Astrocyte (in vitro differentiated cells and primary cell): Measurements from ENCODE around the gene HIBADH. TPM values are rescaled to one million over a fixed set of nuclear protein-coding genes. Genes with fewer than 3 reads are reported as not detected.

Experiments used
- DNase-seq: peaks from one replicate; pipeline ENCODE4 v3.0.0-alpha.2; 2010; ENCODE audit warnings: low read depth
- FAIRE-seq: peaks from 2 replicates; lab custom pipeline; 2011; peaks lifted over from hg19 to GRCh38; lab: Jason Lieb, UNC
- H2AFZ ChIP-seq: 2 replicates; pipeline ENCODE4 v1.6.0; 2012; ENCODE audit warnings: low read depth, low read length, inconsistent platforms
- H3K27ac ChIP-seq: 2 replicates; pipeline ENCODE4 v1.5.1; 2011; ENCODE audit warnings: low read depth, low read length, inconsistent platforms
- H3K27me3 ChIP-seq: 2 replicates; pipeline ENCODE4 v1.6.0; 2011; ENCODE audit warnings: low read length, inconsistent platforms; ENCODE audit not compliant: insufficient read depth
- H3K36me3 ChIP-seq: 2 replicates; pipeline ENCODE4 v1.5.1; 2011; ENCODE audit warnings: low read length, inconsistent platforms; ENCODE audit not compliant: insufficient read depth
- H3K4me1 ChIP-seq: 2 replicates; pipeline ENCODE4 v1.5.1; 2011; ENCODE audit warnings: low read length, inconsistent platforms; ENCODE audit not compliant: insufficient read depth
- H3K4me2 ChIP-seq: 2 replicates; pipeline ENCODE4 v1.6.0; 2012; ENCODE audit warnings: low read length, inconsistent platforms
- H3K4me3 ChIP-seq: 2 replicates; pipeline ENCODE4 v1.5.1; 2011; ENCODE audit warnings: low read depth, mild to moderate bottlenecking, low read length, inconsistent platforms; ENCODE audit not compliant: insufficient read depth
- H3K79me2 ChIP-seq: 2 replicates; pipeline ENCODE4 v1.6.0; 2012; ENCODE audit warnings: mild to moderate bottlenecking, low read length, inconsistent platforms; ENCODE audit not compliant: insufficient read depth
- H3K9ac ChIP-seq: 2 replicates; pipeline ENCODE4 v1.6.0; 2012; ENCODE audit warnings: mild to moderate bottlenecking, low read length, inconsistent platforms
- H3K9me3 ChIP-seq: 2 replicates; pipeline ENCODE4 v1.5.1; 2012; ENCODE audit warnings: low read depth, mild to moderate bottlenecking, low read length, inconsistent platforms; ENCODE audit not compliant: insufficient read depth
- H4K20me1 ChIP-seq: 2 replicates; pipeline ENCODE4 v1.6.0; 2012; ENCODE audit warnings: low read length, inconsistent platforms; ENCODE audit not compliant: insufficient read depth
- H3K27ac Mint-ChIP-seq: one replicate; pipeline ENCODE4 v1.8.0; 2021; ENCODE audit warnings: mild to moderate bottlenecking, mixed read lengths; ENCODE audit not compliant: unreplicated experiment
- H3K27me3 Mint-ChIP-seq: one replicate; pipeline ENCODE4 v1.8.0; 2021; ENCODE audit warnings: low read depth, mixed read lengths; ENCODE audit not compliant: unreplicated experiment
- H3K36me3 Mint-ChIP-seq: one replicate; pipeline ENCODE4 v1.8.0; 2021; ENCODE audit warnings: low read depth, mixed read lengths; ENCODE audit not compliant: unreplicated experiment
- H3K4me1 Mint-ChIP-seq: one replicate; pipeline ENCODE4 v1.8.0; 2021; ENCODE audit warnings: low read depth, mixed read lengths; ENCODE audit not compliant: unreplicated experiment
- H3K4me3 Mint-ChIP-seq: one replicate; pipeline ENCODE4 v1.8.0; 2021; ENCODE audit warnings: mild to moderate bottlenecking, moderate library complexity, mixed read lengths; ENCODE audit not compliant: unreplicated experiment
- H3K9me3 Mint-ChIP-seq: one replicate; pipeline ENCODE4 v1.8.0; 2021; ENCODE audit warnings: mild to moderate bottlenecking, mixed read lengths; ENCODE audit not compliant: unreplicated experiment
- CTCF ChIP-seq: IDR thresholded peaks from 2 replicates; pipeline ENCODE4 v1.5.1; 2011; ENCODE audit warnings: low read depth, mild to moderate bottlenecking, inconsistent platforms, low read length, moderate library complexity; ENCODE audit not compliant: insufficient read depth
- EZH2 ChIP-seq: IDR thresholded peaks from 2 replicates; pipeline ENCODE4 v1.6.1; 2012; ENCODE audit warnings: mild to moderate bottlenecking, low read length, inconsistent platforms; ENCODE audit not compliant: insufficient read depth
- total RNA-seq: library from RNA; stranded (reverse); gene quantifications from 2 replicates; pipeline ENCODE4 v1.2.1, GENCODE V29; 2021

Gene HIBADH
- total RNA-seq, 1 donor from 2014 or later: 21.9 TPM

GRCh38 chr7:27526611-27527347, 135.9 kb downstream of the HIBADH start:
- no peak for TF ChIP-seq CTCF
- TF ChIP-seq EZH2: no peak
- no peaks in the 10 kb centered on the region for H3K79me2 ChIP-seq
- no peaks in the 10 kb centered on the region for H3K27me3 ChIP-seq
- no peaks in the 10 kb centered on the region for H3K27me3 Mint-ChIP-seq
- no peaks in the 10 kb centered on the region for H3K4me1 ChIP-seq
- H3K27ac ChIP-seq: no peak overlapping the region
- H3K9me3 Mint-ChIP-seq: peaks cover 2% of the 10 kb centered on the region
- H3K4me2 ChIP-seq: no peak overlapping the region
- no peaks in the 10 kb centered on the region for H3K4me1 Mint-ChIP-seq
- no peak overlapping the region for H2AFZ ChIP-seq
- no peak overlapping the region for H3K4me3 Mint-ChIP-seq
- H3K9me3 ChIP-seq: no peaks in the 10 kb centered on the region
- no peaks in the 10 kb centered on the region for H4K20me1 ChIP-seq
- FAIRE-seq: no peak
- no peak overlapping the region for H3K9ac ChIP-seq
- H3K36me3 ChIP-seq: peaks cover 6% of the 10 kb centered on the region
- no peak overlapping the region for H3K27ac Mint-ChIP-seq
- no peak overlapping the region for H3K4me3 ChIP-seq
- DNase-seq: no peak
- H3K36me3 Mint-ChIP-seq: peaks cover 29% of the 10 kb centered on the region

- H3K27me3 ChIP-seq: no peaks in the 10 kb centered on the region
- Mint-ChIP-seq H3K27ac (no peak overlapping the region), H3K9me3 (peaks cover 2% of the 10 kb centered on the region), H3K4me3 (no peak overlapping the region), H3K36me3 (peaks cover 30% of the 10 kb centered on the region), H3K4me1 (no peaks in the 10 kb centered on the region), H3K27me3 (no peaks in the 10 kb centered on the region)
- DNase-seq (no peak), FAIRE-seq (peak; percentile 47)
- H3K4me1 ChIP-seq: no peaks in the 10 kb centered on the region
- no peak overlapping the region for H3K4me3 ChIP-seq
- no peak overlapping the region for H3K27ac ChIP-seq
- no peak for TF ChIP-seq CTCF
- no peak for TF ChIP-seq EZH2
- no peak overlapping the region for H2AFZ ChIP-seq
- H3K4me2 ChIP-seq: no peak overlapping the region
- no peaks in the 10 kb centered on the region for H3K79me2 ChIP-seq
- no peaks in the 10 kb centered on the region for H4K20me1 ChIP-seq
- H3K9ac ChIP-seq: no peak overlapping the region
- H3K9me3 ChIP-seq: no peaks in the 10 kb centered on the region
- peaks cover 6% of the 10 kb centered on the region for H3K36me3 ChIP-seq
These were observed 136.6 kb downstream of the HIBADH start for GRCh38 chr7:27526131-27526530.

GRCh38 chr7:27523321-27523720, 139.4 kb downstream of the HIBADH start:
- Mint-ChIP-seq H3K36me3 (peaks cover 15% of the 10 kb centered on the region), H3K27me3 (no peaks in the 10 kb centered on the region), H3K4me1 (no peaks in the 10 kb centered on the region), H3K4me3 (no peak overlapping the region), H3K27ac (no peak overlapping the region), H3K9me3 (no peaks in the 10 kb centered on the region)
- DNase-seq (no peak), FAIRE-seq (no peak)
- Histone ChIP-seq H3K36me3 (peaks cover 6% of the 10 kb centered on the region), H3K4me2 (no peak overlapping the region), H3K4me1 (no peaks in the 10 kb centered on the region), H3K4me3 (no peak overlapping the region), H3K9ac (no peak overlapping the region), H3K9me3 (no peaks in the 10 kb centered on the region), H2AFZ (no peak overlapping the region), H4K20me1 (no peaks in the 10 kb centered on the region), H3K27ac (no peak overlapping the region), H3K27me3 (no peaks in the 10 kb centered on the region), H3K79me2 (no peaks in the 10 kb centered on the region)
- TF ChIP-seq CTCF (no peak), EZH2 (no peak)
